ENCODE results near the gene GRM3.
"Not testable (repeated sequence)": the region's sequence is repeated elsewhere in the genome, so short reads cannot be mapped to it uniquely, and the experiment has no call there.

The GRM3 gene

GRCh38 chr7:86643561-86644281 is at the start of gene GRM3:
Gene GRM3 (plus strand): TSS chr7:86643909. CDS start chr7:86765146, 121,237 bp downstream.
- DNase-seq, result peak in 49 of 51 donors; percentile 23 to 89 (median 59)

- DNase-seq, result peak in 1 of 51 donors; percentile 4
Observed at GRCh38 chr7:86598311-86598710, 45.4 kb upstream of the GRM3 start.

- no peak for DNase-seq
Observed at GRCh38 chr7:86598721-86599120, 45.0 kb upstream of the GRM3 start.

- DNase-seq, result peak in 33 of 51 donors; percentile 1 to 73 (median 34)
Observed at GRCh38 chr7:86600506-86601290, 43.0 kb upstream of the GRM3 start.

- DNase-seq, result not testable (repeated sequence)
Observed at GRCh38 chr7:86615711-86616110, 28.0 kb upstream of the GRM3 start.

GRCh38 chr7:86644282-86645224 is 844 bp downstream of the GRM3 start:
- peak in 41 of 51 donors; percentile 14 to 81 (median 49) for DNase-seq

GRCh38 chr7:86645225-86645608 is 1.5 kb downstream of the GRM3 start:
- DNase-seq, result peak in 13 of 51 donors; percentile 30 to 81 (median 43)

- no peak for DNase-seq
Observed at GRCh38 chr7:86645676-86646276, 2.1 kb downstream of the GRM3 start.

- peak in 13 of 51 donors; percentile 3 to 59 (median 17) for DNase-seq
Observed at GRCh38 chr7:86647385-86648094, 3.8 kb downstream of the GRM3 start.

GRCh38 chr7:86648169-86648568 is 4.5 kb downstream of the GRM3 start:
- DNase-seq, result no peak

- peak in 34 of 51 donors; percentile 3 to 70 (median 45) for DNase-seq
Observed at GRCh38 chr7:86653919-86654659, 10.4 kb downstream of the GRM3 start.

GRCh38 chr7:86657948-86658347 is 14.2 kb downstream of the GRM3 start:
- DNase-seq, result no peak

GRCh38 chr7:86660950-86661462 is 17.3 kb downstream of the GRM3 start:
- no peak for DNase-seq

GRCh38 chr7:86664486-86664885 is 20.8 kb downstream of the GRM3 start:
- peak in 23 of 51 donors; percentile 3 to 85 (median 36) for DNase-seq

- no peak for DNase-seq
Observed at GRCh38 chr7:86664991-86665390, 21.3 kb downstream of the GRM3 start.

- no peak for DNase-seq
Observed at GRCh38 chr7:86665669-86666068, 22.0 kb downstream of the GRM3 start.

- DNase-seq, result no peak
Observed at GRCh38 chr7:86667732-86668131, 24.0 kb downstream of the GRM3 start.

GRCh38 chr7:86668315-86668714 is 24.6 kb downstream of the GRM3 start:
- no peak for DNase-seq

GRCh38 chr7:86687831-86688230 is 44.1 kb downstream of the GRM3 start:
- DNase-seq, result no peak

Measured in hypothalamus (tissue), 51 donors.